GM12878 (cell line): ENCODE results near the gene ARHGAP1. TPM values are rescaled to one million over a fixed set of nuclear protein-coding genes. Genes with fewer than 3 reads are reported as not detected.

Experiments used
- ATAC-seq: fragments of 200-7000 bp; cut with Tn5 transposase; 3 replicates; pipeline ENCODE4 v1.9.1; 2020; ENCODE audit warnings: mild to moderate bottlenecking, moderate library complexity
- BruUV-seq: library from RNA; stranded (reverse); fragments of 400-500 nt; replicated peaks from 2 replicates; lab custom pipeline; 2021; lab: Mats Ljungman, UMichigan
- CTCF ChIA-PET: fragments of 300-600 bp; sonication (Branson Sonifier 250); formaldehyde crosslinking; extraction: SDS; loops from one replicate; lab custom pipeline; 2021; ENCODE audit warnings: inconsistent platforms; lab: Yijun Ruan, JAX
- POLR2A ChIA-PET: fragments of 350-600 bp; formaldehyde crosslinking; extraction: SDS; loops from one replicate; lab custom pipeline; 2021; ENCODE audit warnings: inconsistent platforms; lab: Charles Lee
- RAD21 ChIA-PET: fragments of 300-600 bp; sonication (Branson Sonifier 250); formaldehyde crosslinking; loops from one replicate; lab custom pipeline; 2023; ENCODE audit warnings: antibody characterized with exemption; ENCODE audit not compliant: unreplicated experiment; lab: Charles Lee
- SMC1A ChIA-PET: fragments of 300-600 bp; sonication (Branson Sonifier 250); formaldehyde crosslinking; loops from one replicate; lab custom pipeline; 2023; ENCODE audit not compliant: unreplicated experiment, uncharacterized antibody; lab: Charles Lee
- DNase-seq: peaks from one replicate; pipeline ENCODE4 v3.0.0-alpha.2; 2011; ENCODE audit warnings: low read depth, low spot score
- FAIRE-seq: peaks from 3 replicates; lab custom pipeline; 2011; peaks lifted over from hg19 to GRCh38; lab: Jason Lieb, UNC
- H2AFZ ChIP-seq: 2 replicates; pipeline ENCODE4 v1.6.0; 2011; ENCODE audit warnings: low read depth, low read length, control low read depth; ENCODE audit not compliant: control insufficient read depth
- H3K27ac ChIP-seq: 2 replicates; pipeline ENCODE4 v1.5.1; 2011; ENCODE audit warnings: control low read depth; ENCODE audit not compliant: control insufficient read depth, insufficient read depth
- H3K27me3 ChIP-seq, 2 experiments: replicated peaks in 1 of 2; 2 replicates each; pipeline versions ENCODE4 v1.6.0 to v1.6.1; 2011; ENCODE audit warnings: low read length in 1 of 2; ENCODE audit not compliant: control insufficient read depth in 2 of 2, insufficient read depth in 2 of 2
- H3K36me3 ChIP-seq, 2 experiments: 2 replicates each; pipeline ENCODE4 v1.5.1; 2011; ENCODE audit warnings: low read length in 1 of 2; ENCODE audit not compliant: control insufficient read depth in 2 of 2, insufficient read depth in 2 of 2
- H3K4me1 ChIP-seq: 2 replicates; pipeline ENCODE4 v1.6.1; 2011; ENCODE audit warnings: mild to moderate bottlenecking, low read length, moderate library complexity, mixed read lengths; ENCODE audit not compliant: control insufficient read depth, insufficient read depth
- H3K4me2 ChIP-seq: 2 replicates; pipeline ENCODE4 v1.6.0; 2011; ENCODE audit warnings: control low read depth; ENCODE audit not compliant: control insufficient read depth, insufficient read depth
- H3K4me3 ChIP-seq: fragments of 200-600 bp; sonication (generic); 2 replicates; pipeline ENCODE4 v1.5.1; 2016
- H3K79me2 ChIP-seq: 2 replicates; pipeline ENCODE4 v1.6.0; 2011; ENCODE audit warnings: low read length; ENCODE audit not compliant: control insufficient read depth, insufficient read depth
- H3K9ac ChIP-seq: 2 replicates; pipeline ENCODE4 v1.8.0; 2011; ENCODE audit warnings: low read length, control low read depth, mixed read lengths; ENCODE audit not compliant: control insufficient read depth, insufficient read depth
- H3K9me3 ChIP-seq: replicated peaks from 3 replicates; pipeline ENCODE4 v1.5.1; 2011; ENCODE audit warnings: mild to moderate bottlenecking, low read length; ENCODE audit not compliant: control insufficient read depth, insufficient read depth
- H4K20me1 ChIP-seq: 2 replicates; pipeline ENCODE4 v1.6.0; 2011; ENCODE audit not compliant: control insufficient read depth, insufficient read depth
- BHLHE40 ChIP-seq, 2 experiments: fragments of 450-650 bp in 1 of 2; IDR thresholded peaks; 2 replicates each; pipeline ENCODE4 v1.6.1; 2011 to 2017; ENCODE audit warnings: low read depth in 2 of 2, borderline replicate concordance in 1 of 2, improper control_type of control experiment in 1 of 2, low read length in 1 of 2, mild to moderate bottlenecking in 1 of 2
- CBX5 ChIP-seq: sonication (generic); IDR thresholded peaks from 2 replicates; pipeline ENCODE4 v1.6.1; 2016; ENCODE audit warnings: low read depth, moderate library complexity, mild to moderate bottlenecking, inconsistent platforms
- FOXK2 ChIP-seq: fragments of 450-650 bp; IDR thresholded peaks from 2 replicates; pipeline ENCODE4 v1.6.1; 2017; ENCODE audit warnings: mild to moderate bottlenecking, moderate library complexity
- GABPA ChIP-seq: IDR thresholded peaks from 2 replicates; pipeline ENCODE4 v1.6.1; 2014; ENCODE audit warnings: antibody characterized with exemption, low read depth, mild to moderate bottlenecking, inconsistent platforms
- HCFC1 ChIP-seq: fragments of 150-350 bp; IDR thresholded peaks from 2 replicates; pipeline ENCODE4 v1.6.1; 2014; ENCODE audit warnings: low read length
- IKZF1 ChIP-seq: fragments of 450-650 bp; conservative IDR thresholded peaks from 2 replicates; pipeline ENCODE4 v1.6.1; 2017; ENCODE audit warnings: antibody characterized with exemption, mild to moderate bottlenecking
- MEF2A ChIP-seq: IDR thresholded peaks from 2 replicates; pipeline ENCODE4 v1.6.1; 2011; ENCODE audit warnings: low read depth, mild to moderate bottlenecking, low read length, moderate library complexity; ENCODE audit not compliant: insufficient read depth
- MTA2 ChIP-seq: fragments of 450-650 bp; IDR thresholded peaks from 2 replicates; pipeline ENCODE4 v1.6.1; 2016; ENCODE audit warnings: low read depth, mild to moderate bottlenecking, moderate library complexity
- MYC ChIP-seq: IDR thresholded peaks from 2 replicates; pipeline ENCODE4 v1.6.1; 2011; ENCODE audit warnings: mild to moderate bottlenecking, low read length, moderate library complexity, inconsistent platforms; ENCODE audit not compliant: insufficient read depth, insufficient replicate concordance, insufficient read length, severe bottlenecking
- POLR2A ChIP-seq: IDR thresholded peaks from 2 replicates; pipeline ENCODE4 v1.6.1; 2011; ENCODE audit warnings: low read depth, mild to moderate bottlenecking, low read length
- RCOR1 ChIP-seq: conservative IDR thresholded peaks from 2 replicates; pipeline ENCODE4 v1.6.1; 2012; ENCODE audit warnings: low read depth, low read length, improper control_type of control experiment
- RELA ChIP-seq: fragments of 450-650 bp; IDR thresholded peaks from 2 replicates; pipeline ENCODE4 v1.8.0; 2014; ENCODE audit warnings: borderline replicate concordance; ENCODE audit not compliant: partially characterized antibody
- SP1 ChIP-seq: IDR thresholded peaks from one replicate; pipeline ENCODE4 v1.6.1; 2011; ENCODE audit warnings: low read depth, low read length
- SPI1 ChIP-seq: IDR thresholded peaks from 2 replicates; pipeline ENCODE4 v1.6.1; 2011; ENCODE audit warnings: low read depth, mild to moderate bottlenecking, low read length, moderate library complexity, borderline replicate concordance; ENCODE audit not compliant: insufficient read depth
- STAT3 ChIP-seq: IDR thresholded peaks from 2 replicates; pipeline ENCODE4 v1.6.1; 2011; ENCODE audit warnings: low read depth, low read length, improper control_type of control experiment
- ZNF622 ChIP-seq: fragments of 450-650 bp; IDR thresholded peaks from 2 replicates; pipeline ENCODE4 v1.6.1; 2017; ENCODE audit warnings: mild to moderate bottlenecking, inconsistent platforms
- whole genome bisulfite sequencing: methylation state at CpG from one replicate; pipeline ENCODE4 v1.1.6; 2016; ENCODE audit warnings: low lambda C conversion rate; ENCODE audit not compliant: insufficient replicate concordance, insufficient coverage; ENCODE audit errors: missing lambda C conversion rate; 5-methylcytosine and 5-hydroxymethylcytosine counted together
- in situ Hi-C: fragments of 300-500 bp; cut with MboI; formaldehyde crosslinking; loops from 9 replicates; pipeline ENCODE4 v1.14.3; 2018; ENCODE audit warnings: mixed read lengths
- intact Hi-C: fragments of 100-400 bp; cut with micrococcal nuclease; formaldehyde crosslinking; loops from one replicate; pipeline ENCODE4 v1.14.2; 2022; ENCODE audit not compliant: unreplicated experiment
- polyA plus RNA-seq, 11 experiments: library from polyadenylated mRNA; depleted of rRNA in 4 of 11; unstranded in 6 of 11; stranded (reverse) in 5 of 11; fragments of >200 nt; fragmentation: Nextera tagmentation in 4 of 11; fragmentation: Illumina TruSeq in 1 of 11; extraction: Ambion mirVana in 4 of 11; extraction: Trizol in 1 of 11; gene quantifications; 1 replicate in 1 of 11; 2 replicates in 10 of 11; pipeline versions ENCODE4 v1.2.1 to v1.2.3, GENCODE V29; 2011 to 2016; ENCODE audit warnings: inconsistent platforms in 2 of 11, missing spikeins in 2 of 11, low read depth in 1 of 11
- total RNA-seq, 4 experiments: library from RNA; depleted of rRNA in 3 of 4; stranded (reverse); fragments of >200 nt in 3 of 4; fragmentation: Illumina TruSeq in 1 of 4; extraction: Trizol in 1 of 4; gene quantifications; 2 replicates each; pipeline versions ENCODE4 v1.2.1 to v1.2.3, GENCODE V29; 2013 to 2021
- TF ChIP-seq, protein P1 (sequence below): fragments of 450-650 bp; IDR thresholded peaks from 2 replicates; pipeline ENCODE4 v1.6.1; 2017; ENCODE audit warnings: borderline replicate concordance

ARHGAP1 gene
- total and polyA plus RNA-seq, 10 of the 15 experiments (the other 5 are each of a cell fraction or from before 2014, with no cell fraction given) = 4.3 to 45.5 (median 23.2) TPM

- no peak overlapping the region for H3K27ac ChIP-seq
- no peak for FAIRE-seq
- in situ Hi-C loops = no loop called here
- no peak for TF ChIP-seq SPI1
- TF ChIP-seq SP1 = no peak
- TF ChIP-seq ZNF622 = no peak
- no peak for TF ChIP-seq MTA2
- no peak overlapping the region for H2AFZ ChIP-seq
- POLR2A ChIA-PET = no interaction called here
- no peak for ATAC-seq
- H3K79me2 ChIP-seq = peaks cover 9% of the 10 kb centered on the region
- H3K36me3 ChIP-seq = peaks cover 5 to 10% of the 10 kb centered on the region in 2 experiments; a peak in 3 of 4 replicates
- H3K9ac ChIP-seq = no peak overlapping the region
- no peaks in the 10 kb centered on the region for H3K9me3 ChIP-seq
- H4K20me1 ChIP-seq = no peaks in the 10 kb centered on the region
- BruUV-seq = no TSS peak
- WGBS = 91% methylated on average over 12 of the region's 12 CpGs
- SMC1A ChIA-PET = interaction anchor here (0.6 to 0.8 kb wide), 2 partner anchors 12 to 573 kb away, joined by 3 read pairs; no protein-coding TSS in a partner anchor
- no peak for DNase-seq
- intact Hi-C loops = no loop called here
- H3K4me2 ChIP-seq = no peak overlapping the region
- H3K4me1 ChIP-seq = no peaks in the 10 kb centered on the region
- H3K4me3 ChIP-seq = no peak overlapping the region
- CTCF ChIA-PET = no interaction called here
- RAD21 ChIA-PET = no interaction called here
- H3K27me3 ChIP-seq = no peaks in the 10 kb centered on the region
Observed at GRCh38 chr11:46695345-46696211, 4.8 kb downstream of the ARHGAP1 start.

GRCh38 chr11:46694607-46695006 lies 5.8 kb downstream of the ARHGAP1 start:
- DNase-seq (no peak), ATAC-seq (no peak), FAIRE-seq (no peak)
- no TSS peak for BruUV-seq
- Histone ChIP-seq H3K27ac (no peak overlapping the region), H3K4me1 (no peaks in the 10 kb centered on the region), H2AFZ (no peak overlapping the region), H3K4me2 (no peak overlapping the region), H3K9me3 (no peaks in the 10 kb centered on the region), H3K4me3 (no peak overlapping the region), H4K20me1 (no peaks in the 10 kb centered on the region), H3K27me3 (no peaks in the 10 kb centered on the region), H3K79me2 (peaks cover 5% of the 10 kb centered on the region), H3K36me3 (peaks cover 5 to 10% of the 10 kb centered on the region in 2 experiments; a peak in 3 of 4 replicates), H3K9ac (no peak overlapping the region)
- ChIA-PET RAD21 (no interaction called here), SMC1A (no interaction called here), CTCF (interaction anchor here (0.7 kb wide), 1 partner anchor 48 kb away, joined by 6 read pairs; no protein-coding TSS in a partner anchor), POLR2A (interaction anchor here (0.7 kb wide), 1 partner anchor 25 kb away, joined by 3 read pairs; no protein-coding TSS in a partner anchor)
- WGBS = 100% methylated on average over 7 of the region's 7 CpGs
- intact Hi-C loops = no loop called here
- in situ Hi-C loops = no loop called here
- TF ChIP-seq, protein P1, sequence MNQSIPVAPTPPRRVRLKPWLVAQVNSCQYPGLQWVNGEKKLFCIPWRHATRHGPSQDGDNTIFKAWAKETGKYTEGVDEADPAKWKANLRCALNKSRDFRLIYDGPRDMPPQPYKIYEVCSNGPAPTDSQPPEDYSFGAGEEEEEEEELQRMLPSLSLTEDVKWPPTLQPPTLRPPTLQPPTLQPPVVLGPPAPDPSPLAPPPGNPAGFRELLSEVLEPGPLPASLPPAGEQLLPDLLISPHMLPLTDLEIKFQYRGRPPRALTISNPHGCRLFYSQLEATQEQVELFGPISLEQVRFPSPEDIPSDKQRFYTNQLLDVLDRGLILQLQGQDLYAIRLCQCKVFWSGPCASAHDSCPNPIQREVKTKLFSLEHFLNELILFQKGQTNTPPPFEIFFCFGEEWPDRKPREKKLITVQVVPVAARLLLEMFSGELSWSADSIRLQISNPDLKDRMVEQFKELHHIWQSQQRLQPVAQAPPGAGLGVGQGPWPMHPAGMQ = no peak
- TF ChIP-seq SP1 = no peak
- TF ChIP-seq MEF2A = no peak
- TF ChIP-seq IKZF1 = no peak
- no peak for TF ChIP-seq BHLHE40 (IDR thresholded peaks at IDR 0.05; ENCODE audit: borderline replicate concordance in 1 of 2, low read depth in 2 of 2, low read length in 1 of 2)
- TF ChIP-seq POLR2A = no peak
- TF ChIP-seq FOXK2 = no peak
- TF ChIP-seq RCOR1 = no peak
- no peak for TF ChIP-seq HCFC1
- no peak for TF ChIP-seq RELA
- TF ChIP-seq CBX5 = no peak
- TF ChIP-seq MYC = no peak
- no peak for TF ChIP-seq GABPA
- no peak for TF ChIP-seq STAT3
